ENCODE data around the gene C2CD4A.

- TF ChIP-seq POLR2AphosphoS5 (IDR thresholded peaks at IDR 0.05) (no peak), CTCF (IDR thresholded peaks at IDR 0.05) (no peak)
Measured at GRCh38 chr15:62115847-62116246, 49.1 kb downstream of the C2CD4A start.
